Neutrophil (primary cell): ENCODE measurements around the gene ST3GAL3.

Source experiments
- H3K27ac ChIP-seq: fragments of 200-600 bp; sonication (generic); 2 replicates; pipeline ENCODE4 v1.5.1; 2016; ENCODE audit warnings: mild to moderate bottlenecking, moderate library complexity
- H3K27me3 ChIP-seq: fragments of 200-600 bp; sonication (generic); 2 replicates; pipeline ENCODE4 v1.6.0; 2016; ENCODE audit warnings: mild to moderate bottlenecking
- H3K36me3 ChIP-seq: fragments of 200-600 bp; sonication (generic); 2 replicates; pipeline ENCODE4 v1.5.1; 2017
- H3K4me1 ChIP-seq, 2 experiments: fragments of 200-600 bp in 1 of 2; sonication (generic) in 1 of 2; 1 replicate in 1 of 2; 2 replicates in 1 of 2; pipeline versions ENCODE4 v1.5.1 to v1.6.1; 2013 to 2016; ENCODE audit warnings: low read depth in 1 of 2, low read length in 1 of 2, mild to moderate bottlenecking in 1 of 2, moderate library complexity in 1 of 2; ENCODE audit not compliant: control insufficient read depth in 1 of 2, insufficient read depth in 1 of 2
- H3K4me3 ChIP-seq, 2 experiments: fragments of 200-600 bp in 1 of 2; sonication (generic) in 1 of 2; 1 replicate in 1 of 2; 2 replicates in 1 of 2; pipeline ENCODE4 v1.5.1; 2013 to 2016; ENCODE audit warnings: low read depth in 1 of 2, low read length in 1 of 2, mild to moderate bottlenecking in 1 of 2, moderate library complexity in 1 of 2
- H3K9me3 ChIP-seq: fragments of 200-600 bp; sonication (generic); 2 replicates; pipeline ENCODE4 v1.5.1; 2016
- CTCF ChIP-seq: fragments of 200-600 bp; sonication (generic); IDR thresholded peaks from 2 replicates; pipeline ENCODE4 v1.5.1; 2016; ENCODE audit warnings: antibody characterized with exemption

Gene ST3GAL3

GRCh38 chr1:43921022-43921421, 213.7 kb downstream of the ST3GAL3 start:
- H3K4me1 ChIP-seq: no peaks in the 10 kb centered on the region
- no peak overlapping the region for H3K27ac ChIP-seq
- H3K36me3 ChIP-seq: no peaks in the 10 kb centered on the region
- H3K9me3 ChIP-seq: no peaks in the 10 kb centered on the region
- TF ChIP-seq CTCF: no peak
- H3K4me3 ChIP-seq: no peak overlapping the region
- H3K27me3 ChIP-seq: no peaks in the 10 kb centered on the region

GRCh38 chr1:43924516-43924915, 217.2 kb downstream of the ST3GAL3 start:
- no peak for TF ChIP-seq CTCF

GRCh38 chr1:43925846-43926245, 218.5 kb downstream of the ST3GAL3 start:
- no peak overlapping the region for H3K27ac ChIP-seq
- no peak for TF ChIP-seq CTCF
- no peak overlapping the region for H3K4me3 ChIP-seq
- H3K27me3 ChIP-seq: no peaks in the 10 kb centered on the region
- H3K4me1 ChIP-seq: no peaks in the 10 kb centered on the region
- H3K36me3 ChIP-seq: no peaks in the 10 kb centered on the region
- no peaks in the 10 kb centered on the region for H3K9me3 ChIP-seq

More at GRCh38 chr1:43924516-43924915, 217.2 kb downstream of the ST3GAL3 start:
- Histone ChIP-seq H3K4me3 (no peak overlapping the region), H3K9me3 (no peaks in the 10 kb centered on the region), H3K4me1 (no peaks in the 10 kb centered on the region), H3K27ac (no peak overlapping the region), H3K27me3 (no peaks in the 10 kb centered on the region), H3K36me3 (no peaks in the 10 kb centered on the region)

GRCh38 chr1:43930168-43930948, 223.0 kb downstream of the ST3GAL3 start:
- TF ChIP-seq CTCF: no peak

GRCh38 chr1:43930949-43931275, 223.6 kb downstream of the ST3GAL3 start:
- Histone ChIP-seq H3K9me3 (no peaks in the 10 kb centered on the region), H3K36me3 (no peaks in the 10 kb centered on the region), H3K27me3 (peaks cover 41% of the 10 kb centered on the region), H3K4me3 (no peak overlapping the region), H3K27ac (no peak overlapping the region), H3K4me1 (peaks cover 10 to 20% of the 10 kb centered on the region in 2 experiments)
- no peak for TF ChIP-seq CTCF

More at GRCh38 chr1:43930168-43930948, 223.0 kb downstream of the ST3GAL3 start:
- Histone ChIP-seq H3K4me3 (no peak overlapping the region), H3K4me1 (peaks cover 7 to 18% of the 10 kb centered on the region in 2 experiments), H3K9me3 (no peaks in the 10 kb centered on the region), H3K27me3 (peaks cover 36% of the 10 kb centered on the region), H3K36me3 (no peaks in the 10 kb centered on the region), H3K27ac (no peak overlapping the region)
